Measurements from ENCODE around the gene RPUSD4.

RPUSD4 gene

GRCh38 chr11:126253265-126253664 is 41.8 kb upstream of the RPUSD4 start:
- CTCF ChIA-PET: no interaction called here
- no peak for TF ChIP-seq FOXA1 (IDR thresholded peaks at IDR 0.05)
- no peak for TF ChIP-seq BHLHE40 (IDR thresholded peaks at IDR 0.05; ENCODE audit: borderline replicate concordance)
- no peak for TF ChIP-seq CTBP1 (IDR thresholded peaks at IDR 0.05; ENCODE audit: borderline replicate concordance)
- POLR2A ChIA-PET: interaction anchor here (1.0 kb wide), 1 partner anchor 16 kb away, joined by 3 read pairs; the partner anchor contains the start of genes FOXRED1 and SRPRA
- DNase-seq (ENCODE audit: extremely low spot score): no peak

GRCh38 chr11:126246636-126247035 is 35.2 kb upstream of the RPUSD4 start:
- POLR2A ChIA-PET: interaction anchor here (1.2 kb wide), 1 partner anchor 22 kb away, joined by 3 read pairs; the partner anchor contains the start of genes FOXRED1 and SRPRA
- CTCF ChIA-PET: no interaction called here
- DNase-seq (ENCODE audit: extremely low spot score): no peak
- TF ChIP-seq TARDBP (IDR thresholded peaks at IDR 0.05): no peak

GRCh38 chr11:126233391-126233790 is 21.9 kb upstream of the RPUSD4 start:
- TF ChIP-seq FOXA1 (IDR thresholded peaks at IDR 0.05) (no peak), L3MBTL2 (conservative IDR thresholded peaks at IDR 0.05) (no peak), FOXK2 (IDR thresholded peaks at IDR 0.05) (no peak), CTBP1 (IDR thresholded peaks at IDR 0.05; ENCODE audit: borderline replicate concordance) (no peak), ARNT (IDR thresholded peaks at IDR 0.05) (no peak), NFRKB (IDR thresholded peaks at IDR 0.05) (no peak), PKNOX1 (IDR thresholded peaks at IDR 0.05) (no peak), SUZ12 (IDR thresholded peaks at IDR 0.05) (no peak), BHLHE40 (IDR thresholded peaks at IDR 0.05; ENCODE audit: borderline replicate concordance) (no peak), ZNF384 (IDR thresholded peaks at IDR 0.05) (no peak), ELF4 (IDR thresholded peaks at IDR 0.05) (no peak), LEF1 (IDR thresholded peaks at IDR 0.05; ENCODE audit: borderline replicate concordance) (no peak), SP1 (IDR thresholded peaks at IDR 0.05) (no peak), HDGF (IDR thresholded peaks at IDR 0.05; ENCODE audit: borderline replicate concordance) (no peak), TARDBP (IDR thresholded peaks at IDR 0.05) (no peak), FOXM1 (IDR thresholded peaks at IDR 0.05; ENCODE audit: borderline replicate concordance) (no peak)
- ChIA-PET CTCF (no interaction called here), POLR2A (no interaction called here)
- no peak for DNase-seq (ENCODE audit: extremely low spot score)

- no peak for DNase-seq (ENCODE audit: extremely low spot score)
- POLR2A ChIA-PET: no interaction called here
- TF ChIP-seq LEF1 (IDR thresholded peaks at IDR 0.05; ENCODE audit: borderline replicate concordance) (no peak), NFRKB (IDR thresholded peaks at IDR 0.05) (no peak), L3MBTL2 (conservative IDR thresholded peaks at IDR 0.05) (no peak), ZNF384 (IDR thresholded peaks at IDR 0.05) (no peak), SUZ12 (IDR thresholded peaks at IDR 0.05) (no peak), FOXK2 (IDR thresholded peaks at IDR 0.05) (no peak), BHLHE40 (IDR thresholded peaks at IDR 0.05; ENCODE audit: borderline replicate concordance) (no peak), TARDBP (IDR thresholded peaks at IDR 0.05) (no peak), ELF4 (IDR thresholded peaks at IDR 0.05) (no peak), FOXA1 (IDR thresholded peaks at IDR 0.05) (no peak), PKNOX1 (IDR thresholded peaks at IDR 0.05) (no peak), SP1 (IDR thresholded peaks at IDR 0.05) (no peak), HDGF (IDR thresholded peaks at IDR 0.05; ENCODE audit: borderline replicate concordance) (no peak), CTBP1 (IDR thresholded peaks at IDR 0.05; ENCODE audit: borderline replicate concordance) (no peak), ARNT (IDR thresholded peaks at IDR 0.05) (no peak), FOXM1 (IDR thresholded peaks at IDR 0.05; ENCODE audit: borderline replicate concordance) (no peak)
- CTCF ChIA-PET: no interaction called here
Observed at GRCh38 chr11:126232683-126233082, 21.2 kb upstream of the RPUSD4 start.

- POLR2A ChIA-PET: no interaction called here
- no peak for DNase-seq (ENCODE audit: extremely low spot score)
- CTCF ChIA-PET: no interaction called here
- TF ChIP-seq BHLHE40 (IDR thresholded peaks at IDR 0.05; ENCODE audit: borderline replicate concordance): no peak
- TF ChIP-seq L3MBTL2 (conservative IDR thresholded peaks at IDR 0.05): no peak
Observed at GRCh38 chr11:126231725-126232459, 20.4 kb upstream of the RPUSD4 start.

- POLR2A ChIA-PET: no interaction called here
- TF ChIP-seq NFRKB (IDR thresholded peaks at IDR 0.05) (no peak), PKNOX1 (IDR thresholded peaks at IDR 0.05) (no peak), FOXA1 (IDR thresholded peaks at IDR 0.05) (no peak)
- no peak for DNase-seq (ENCODE audit: extremely low spot score)
- CTCF ChIA-PET: no interaction called here
Observed at GRCh38 chr11:126229858-126230540, 18.5 kb upstream of the RPUSD4 start.
